Measurements from ENCODE around the gene RAD51B. TPM values are rescaled to one million over a fixed set of nuclear protein-coding genes. Genes with fewer than 3 reads are reported as not detected.

Gene RAD51B
- total and polyA plus RNA-seq, 2 of the 13 experiments (the other 11 are each of a cell fraction or from before 2014, with no cell fraction given) = 7.0 to 9.5 TPM

GRCh38 chr14:67784244-67784823, 35.2 kb upstream of the RAD51B start (continued):
- TF ChIP-seq ZHX1 (CRISPR knock-in tag; IDR thresholded peaks at IDR 0.05; ENCODE audit: low read depth) = no peak
- no peak for TF ChIP-seq CHCHD3 (CRISPR knock-in tag; IDR thresholded peaks at IDR 0.05)
- no peak for TF ChIP-seq ZBTB33 (CRISPR knock-in tag; IDR thresholded peaks at IDR 0.05)
- TF ChIP-seq ZNF574 (CRISPR knock-in tag; IDR thresholded peaks at IDR 0.05) = no peak
- TF ChIP-seq EED (CRISPR knock-in tag; IDR thresholded peaks at IDR 0.05) = no peak
- TF ChIP-seq GABPA (IDR thresholded peaks at IDR 0.05; ENCODE audit: low read depth, low read length) = no peak
- TF ChIP-seq GABPA (CRISPR knock-in tag; IDR thresholded peaks at IDR 0.05; ENCODE audit: low read depth) = no peak
- TF ChIP-seq MYNN (CRISPR knock-in tag; IDR thresholded peaks at IDR 0.05; ENCODE audit: low read depth) = no peak
- TF ChIP-seq ZFP90 (CRISPR knock-in tag; IDR thresholded peaks at IDR 0.05; ENCODE audit: borderline replicate concordance) = no peak
- TF ChIP-seq NCOA2 (CRISPR knock-in tag; IDR thresholded peaks at IDR 0.05) = 0 out of 2 replicates have a peak, but pooled peaks have one; percentile 20
- no peak for TF ChIP-seq PAXIP1 (CRISPR knock-in tag; conservative IDR thresholded peaks at IDR 0.05)
- no peak for TF ChIP-seq STAG1 (CRISPR knock-in tag; IDR thresholded peaks at IDR 0.05)
- TF ChIP-seq DRAP1 (CRISPR knock-in tag; IDR thresholded peaks at IDR 0.05) = no peak
- TF ChIP-seq RXRA (CRISPR knock-in tag; IDR thresholded peaks at IDR 0.05) = peak; percentile 20; the same call in 1 of the 2 replicates
- no peak for TF ChIP-seq GATAD2A (CRISPR knock-in tag; IDR thresholded peaks at IDR 0.05)

Measured in HepG2 (cell line).